Sigmoid colon (tissue), 7 donors: ENCODE results near the gene HBS1L. TPM values are rescaled to one million over a fixed set of nuclear protein-coding genes. Genes with fewer than 3 reads are reported as not detected.

Experiments
- DNase-seq: peaks from one replicate; pipeline ENCODE4 v3.0.0-alpha.2; 2019
- H3K27ac ChIP-seq, 4 donors: fragments of 200-600 bp; sonication (generic); one replicate each; pipeline ENCODE4 v1.5.1; 2016 to 2019; ENCODE audit warnings: mild to moderate bottlenecking in 1 of 4
- H3K27me3 ChIP-seq, 3 donors: fragments of 200-600 bp; sonication (generic); one replicate each; pipeline ENCODE4 v1.5.1; 2019; ENCODE audit warnings: mild to moderate bottlenecking in 1 of 3
- H3K36me3 ChIP-seq, 4 donors: fragments of 200-600 bp; sonication (generic); one replicate each; pipeline ENCODE4 v1.5.1; 2016 to 2019
- H3K4me1 ChIP-seq, 4 donors: fragments of 200-600 bp; sonication (generic); one replicate each; pipeline ENCODE4 v1.5.1; 2017 to 2019
- H3K4me3 ChIP-seq, 4 donors: fragments of 200-600 bp; sonication (generic); one replicate each; pipeline ENCODE4 v1.5.1; 2017 to 2019; ENCODE audit warnings: mild to moderate bottlenecking in 2 of 4, moderate library complexity in 1 of 4
- H3K9me3 ChIP-seq, 4 donors: fragments of 200-600 bp in 3 of 4; sonication (generic) in 3 of 4; one replicate each; pipeline versions ENCODE4 v1.5.1 to v1.6.1; 2013 to 2019
- CTCF ChIP-seq, 4 experiments: fragments of 450-650 bp in 3 of 4; fragments of 200-600 bp in 1 of 4; IDR thresholded peaks; one replicate each; pipeline ENCODE4 v1.5.1; 2016 to 2019; ENCODE audit warnings: antibody characterized with exemption in 4 of 4, mild to moderate bottlenecking in 3 of 4, moderate library complexity in 2 of 4
- EP300 ChIP-seq, 4 donors: sonication (generic); formaldehyde crosslinking; IDR thresholded peaks; one replicate each; pipeline ENCODE4 v1.6.1; 2017; ENCODE audit warnings: antibody characterized with exemption in 4 of 4
- POLR2A ChIP-seq, 2 donors: fragments of 450-650 bp; IDR thresholded peaks; one replicate each; pipeline ENCODE4 v1.6.1; 2016; ENCODE audit warnings: antibody characterized with exemption in 2 of 2, mild to moderate bottlenecking in 2 of 2, moderate library complexity in 2 of 2
- POLR2AphosphoS5 ChIP-seq, 4 donors: sonication (generic); formaldehyde crosslinking; IDR thresholded peaks; one replicate each; pipeline ENCODE4 v1.6.1; 2017; ENCODE audit warnings: antibody characterized with exemption in 4 of 4
- WGBS, 2 donors: extraction: QIAGEN DNeasy Blood & Tissue Kit; methylation state at CpG; one replicate each; pipeline ENCODE4 v1.1.7; 2013; 5-methylcytosine and 5-hydroxymethylcytosine counted together
- intact Hi-C: fragments of 100-400 bp; cut with DNase I; formaldehyde crosslinking; loops from one replicate; pipeline ENCODE4 v1.15.1; 2023
- polyA plus RNA-seq, 3 donors: library from polyadenylated mRNA; stranded (reverse); fragments of 200-250 nt; gene quantifications; one replicate each; pipeline ENCODE4 v1.2.3, GENCODE V29; 2013
- total RNA-seq, 4 donors: library from RNA; depleted of rRNA; stranded (reverse); fragments of >200 nt; gene quantifications; one replicate each; pipeline ENCODE4 v1.1.0, GENCODE V29; 2016
- donor health status: healthy with polysubstance abuse.
- donor health status: Bipolar disorder and iron deficiency.
- donor health status: healthy.

HBS1L gene
- total and polyA plus RNA-seq, 7 donors = 14.4 to 61.9 (median 37.1) TPM

- Histone ChIP-seq H3K36me3 (peaks cover 0 to 6% (median 0%) of the 10 kb centered on the region in 4 donors), H3K27me3 (no peaks in the 10 kb centered on the region), H3K4me3 (no peak overlapping the region), H3K27ac (no peak overlapping the region), H3K4me1 (no peaks in the 10 kb centered on the region), H3K9me3 (no peaks in the 10 kb centered on the region)
- intact Hi-C loops = no loop called here
- WGBS, 2 donors = 57 to 83% methylated on average over 4 of the region's 4 CpGs
- TF ChIP-seq CTCF (IDR thresholded peaks at IDR 0.05) = no peak
- TF ChIP-seq POLR2AphosphoS5 (IDR thresholded peaks at IDR 0.05) = no peak
- no peak for TF ChIP-seq POLR2A (IDR thresholded peaks at IDR 0.05)
- no peak for TF ChIP-seq EP300 (IDR thresholded peaks at IDR 0.05)
- DNase-seq = no peak
Observed at GRCh38 chr6:134954272-134955000, 100.2 kb downstream of the HBS1L start.

GRCh38 chr6:134951494-134952263 is 102.9 kb downstream of the HBS1L start:
- no peak overlapping the region for H3K4me3 ChIP-seq
- no peak for TF ChIP-seq EP300 (IDR thresholded peaks at IDR 0.05)
- TF ChIP-seq POLR2A (IDR thresholded peaks at IDR 0.05) = no peak
- TF ChIP-seq POLR2AphosphoS5 (IDR thresholded peaks at IDR 0.05) = no peak
- no peak for TF ChIP-seq CTCF (IDR thresholded peaks at IDR 0.05)
- no peaks in the 10 kb centered on the region for H3K27me3 ChIP-seq
- intact Hi-C loops = no loop called here
- no peaks in the 10 kb centered on the region for H3K9me3 ChIP-seq
- H3K27ac ChIP-seq = no peak overlapping the region
- no peaks in the 10 kb centered on the region for H3K4me1 ChIP-seq
- 94% methylated on average over 13 of the region's 13 CpGs for WGBS, 2 donors
- DNase-seq = no peak
- no peaks in the 10 kb centered on the region for H3K36me3 ChIP-seq

- TF ChIP-seq POLR2AphosphoS5 (IDR thresholded peaks at IDR 0.05) = no peak
- Histone ChIP-seq H3K36me3 (no peaks in the 10 kb centered on the region), H3K27me3 (no peaks in the 10 kb centered on the region), H3K9me3 (no peaks in the 10 kb centered on the region), H3K4me3 (no peak overlapping the region), H3K4me1 (no peaks in the 10 kb centered on the region), H3K27ac (no peak overlapping the region)
- DNase-seq = no peak
- intact Hi-C loops = no loop called here
- 61 to 78% methylated on average over 2 of the region's 2 CpGs for WGBS, 2 donors
Observed at GRCh38 chr6:134950482-134950881, 104.1 kb downstream of the HBS1L start.

GRCh38 chr6:134949927-134950326 is 104.7 kb downstream of the HBS1L start, which contains the start of gene ALDH8A1:
TSS of gene ALDH8A1 (minus strand) at chr6:134950101. CDS start at chr6:134950053, 48 bp downstream.
- Histone ChIP-seq H3K4me3 (no peak within 1 kb of the TSS), H3K4me1 (no peaks in the 10 kb centered on the region), H3K9me3 (no peaks in the 10 kb centered on the region), H3K36me3 (no peaks in the 10 kb centered on the region), H3K27me3 (no peaks in the 10 kb centered on the region), H3K27ac (no peak within 1 kb of the TSS)
- intact Hi-C loops = no loop called here
- no peak for DNase-seq
- 79 to 84% methylated on average over 4 of the region's 4 CpGs for WGBS, 2 donors
- TF ChIP-seq EP300 (IDR thresholded peaks at IDR 0.05) (no peak), CTCF (IDR thresholded peaks at IDR 0.05) (no peak), POLR2AphosphoS5 (IDR thresholded peaks at IDR 0.05) (no peak), POLR2A (IDR thresholded peaks at IDR 0.05) (no peak)

- H3K9me3 ChIP-seq = no peaks in the 10 kb centered on the region
- H3K4me3 ChIP-seq = no peak overlapping the region
- H3K36me3 ChIP-seq = no peaks in the 10 kb centered on the region
- no peaks in the 10 kb centered on the region for H3K4me1 ChIP-seq
- TF ChIP-seq EP300 (IDR thresholded peaks at IDR 0.05) = no peak
- no peak for TF ChIP-seq CTCF (IDR thresholded peaks at IDR 0.05)
- no peak for TF ChIP-seq POLR2AphosphoS5 (IDR thresholded peaks at IDR 0.05)
- TF ChIP-seq POLR2A (IDR thresholded peaks at IDR 0.05) = no peak
- intact Hi-C loops = no loop called here
- no peak overlapping the region for H3K27ac ChIP-seq
- no peaks in the 10 kb centered on the region for H3K27me3 ChIP-seq
- no peak for DNase-seq
- WGBS, 2 donors = 84 to 90% methylated on average over 1 of the region's 1 CpG
Observed at GRCh38 chr6:134948691-134949090, 105.9 kb downstream of the HBS1L start.
